C1 segment of cervical spinal cord (tissue), 14 donors: Measurements from ENCODE around the gene IL23R.
"Not testable (repeated sequence)": the region's sequence is repeated elsewhere in the genome, so short reads cannot be mapped to it uniquely, and the experiment has no call there.

Source experiments
- DNase-seq, 14 donors: peaks; one replicate each; lab custom pipeline; 2025; lab: John Stamatoyannopoulos, UW

IL23R gene

DNA sequence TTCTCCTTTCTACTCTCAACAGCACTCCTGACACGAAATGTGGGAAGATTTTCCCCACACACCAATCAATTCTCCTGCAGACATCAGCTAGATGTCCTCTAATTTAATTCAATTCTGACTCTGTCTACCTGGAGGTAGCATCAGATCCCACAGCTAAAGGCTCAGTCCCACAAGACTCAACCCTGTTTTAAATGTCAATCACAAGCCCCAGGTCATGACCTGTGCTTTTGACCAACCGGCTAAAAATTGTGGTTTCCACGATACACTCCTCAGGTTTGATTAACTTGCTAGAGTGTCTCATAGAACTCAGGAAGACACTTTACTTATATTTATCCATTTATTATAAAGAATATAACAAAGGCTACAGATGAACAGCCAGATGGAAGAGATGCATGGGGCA lies 27.4 kb downstream of the IL23R start:
- DNase-seq = no peak

DNA sequence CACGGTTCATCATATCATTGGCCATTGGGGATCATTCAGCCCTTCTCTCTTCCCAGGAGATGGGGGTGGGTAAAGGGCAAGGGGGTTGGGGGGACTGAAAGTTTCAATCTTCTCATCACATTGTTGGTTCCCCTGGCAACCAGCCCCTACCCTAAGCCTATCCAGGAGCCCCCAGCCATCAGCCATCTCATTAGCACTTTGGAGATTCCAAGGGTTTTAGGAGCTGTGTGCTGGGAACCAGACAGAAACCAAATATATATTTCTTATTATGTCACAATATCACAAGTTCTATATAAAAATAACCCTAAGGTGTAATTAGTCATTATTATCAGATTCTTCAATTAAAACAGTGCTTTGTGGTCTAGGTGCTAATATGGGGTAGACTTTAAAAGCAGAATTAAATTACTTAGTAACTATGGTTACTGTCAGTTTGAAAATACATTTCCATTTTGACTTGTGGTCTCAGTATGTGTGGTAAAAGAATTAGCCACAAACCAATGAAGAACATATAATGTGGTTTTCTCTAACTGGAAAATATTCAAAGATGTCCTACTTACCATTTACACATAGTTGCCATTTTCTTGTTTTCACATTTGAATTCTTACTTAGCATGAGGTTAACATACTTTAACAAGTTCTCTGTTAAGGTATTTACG lies 28.1 kb downstream of the IL23R start:
- DNase-seq = no peak

GRCh38 chr1:67200755-67201154 lies 34.5 kb downstream of the IL23R start:
- no peak for DNase-seq

GRCh38 chr1:67201891-67202290 lies 35.6 kb downstream of the IL23R start:
- no peak for DNase-seq

- no peak for DNase-seq
These were observed 38.2 kb downstream of the IL23R start for GRCh38 chr1:67204298-67204980.

- DNase-seq = not testable (repeated sequence)
These were observed 41.1 kb downstream of the IL23R start for GRCh38 chr1:67207398-67207797.

DNA sequence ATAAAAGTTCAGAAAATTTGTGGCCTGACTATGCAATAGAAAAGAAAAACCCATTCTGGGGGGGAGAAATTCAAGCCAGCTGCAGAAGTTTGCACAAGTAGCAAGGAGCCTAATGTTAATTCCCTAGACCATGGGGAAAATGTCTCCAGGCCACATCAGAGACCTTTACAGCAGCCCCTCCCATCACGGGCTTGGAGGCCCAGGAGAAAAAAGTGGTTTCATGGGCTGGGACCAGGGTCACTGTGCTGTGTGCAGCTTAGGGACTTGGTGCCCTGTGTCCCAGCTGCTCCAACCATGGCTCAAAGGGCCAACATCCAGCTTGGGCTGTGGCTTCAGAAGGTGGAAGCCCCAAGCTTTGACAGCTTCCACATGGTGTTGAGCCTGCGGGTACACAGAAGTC lies 42.0 kb downstream of the IL23R start:
- no peak for DNase-seq

GRCh38 chr1:67209521-67209920 lies 43.3 kb downstream of the IL23R start:
- no peak for DNase-seq

GRCh38 chr1:67211589-67212563 lies 45.6 kb downstream of the IL23R start:
- DNase-seq = no peak

- no peak for DNase-seq
These were observed 46.9 kb downstream of the IL23R start for GRCh38 chr1:67213164-67213563.

- DNase-seq = no peak
These were observed 47.7 kb downstream of the IL23R start for GRCh38 chr1:67213948-67214347.

DNA sequence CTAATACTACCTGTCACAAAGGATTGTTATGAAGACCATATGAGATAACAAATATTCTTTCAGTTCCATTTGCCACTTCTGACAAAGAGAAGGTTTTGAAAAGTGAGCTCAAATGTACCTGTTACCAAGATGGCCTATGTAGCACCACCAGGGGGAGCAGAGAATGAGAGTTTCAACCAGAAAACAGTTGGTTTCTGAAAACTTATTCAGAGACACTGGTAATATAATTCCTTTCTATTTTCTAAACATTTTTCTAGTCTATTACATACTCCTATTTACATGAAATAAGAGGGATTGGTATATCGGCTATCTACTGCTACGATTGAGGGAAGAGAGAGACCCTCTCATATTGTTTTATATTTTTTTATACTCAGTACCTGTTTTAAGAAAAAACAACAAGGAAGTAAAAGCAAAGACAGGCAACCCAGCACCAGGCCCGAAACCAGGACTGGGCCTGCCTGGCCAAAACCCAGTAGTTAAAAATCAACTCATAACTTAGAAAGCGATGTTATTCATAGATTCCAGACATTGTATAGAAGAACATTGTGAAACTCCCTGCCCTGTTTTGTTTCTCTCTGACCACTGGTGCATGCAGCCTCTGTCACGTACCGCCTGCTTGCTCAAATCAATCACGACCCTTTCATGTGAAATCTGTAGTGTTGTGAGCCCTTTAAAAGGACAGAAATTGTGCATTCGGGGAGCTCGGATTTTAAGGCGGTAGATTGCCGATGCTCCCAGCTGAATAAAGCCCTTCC lies 48.3 kb downstream of the IL23R start:
- DNase-seq = no peak

GRCh38 chr1:67216401-67216800 lies 50.1 kb downstream of the IL23R start:
- DNase-seq = no peak

DNA sequence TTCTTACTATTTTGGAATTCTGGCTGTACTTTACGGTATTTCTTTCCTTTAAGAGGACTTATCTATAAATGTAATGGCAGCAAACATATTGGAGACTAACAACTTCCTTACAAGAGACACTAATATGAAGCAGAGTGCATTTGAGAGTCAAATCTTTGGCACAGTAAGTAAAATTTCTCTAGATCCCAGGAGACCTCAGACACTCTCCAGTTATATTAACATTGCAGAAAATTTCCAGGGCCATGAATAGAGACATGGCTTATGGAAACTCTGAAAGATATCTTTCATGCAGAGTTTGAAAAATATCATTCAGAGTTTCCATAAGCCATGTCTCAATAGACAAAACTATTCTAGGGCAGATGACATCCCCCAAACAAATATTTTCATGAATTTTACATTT lies 51.2 kb downstream of the IL23R start:
- no peak for DNase-seq

GRCh38 chr1:67217938-67218337 lies 51.7 kb downstream of the IL23R start:
- no peak for DNase-seq

DNA sequence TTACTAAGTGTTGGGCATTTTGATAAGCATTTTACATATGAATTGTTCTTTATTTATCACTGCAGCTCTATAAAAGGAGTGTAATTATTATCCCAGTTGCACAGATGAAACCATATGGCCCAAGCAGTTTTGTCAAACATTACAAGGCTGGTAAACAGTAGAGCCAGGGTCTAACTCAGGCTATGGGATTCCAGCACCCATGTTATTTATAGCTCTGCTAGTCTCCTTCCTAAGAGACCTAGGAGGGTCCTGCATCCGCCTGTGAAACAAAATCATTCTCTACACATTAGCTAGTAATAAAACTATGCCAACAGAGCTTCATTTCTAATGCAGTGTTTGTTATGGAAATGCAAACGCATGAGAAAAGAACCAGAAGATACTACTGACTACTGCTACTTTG lies 58.6 kb downstream of the IL23R start:
- no peak for DNase-seq

DNA sequence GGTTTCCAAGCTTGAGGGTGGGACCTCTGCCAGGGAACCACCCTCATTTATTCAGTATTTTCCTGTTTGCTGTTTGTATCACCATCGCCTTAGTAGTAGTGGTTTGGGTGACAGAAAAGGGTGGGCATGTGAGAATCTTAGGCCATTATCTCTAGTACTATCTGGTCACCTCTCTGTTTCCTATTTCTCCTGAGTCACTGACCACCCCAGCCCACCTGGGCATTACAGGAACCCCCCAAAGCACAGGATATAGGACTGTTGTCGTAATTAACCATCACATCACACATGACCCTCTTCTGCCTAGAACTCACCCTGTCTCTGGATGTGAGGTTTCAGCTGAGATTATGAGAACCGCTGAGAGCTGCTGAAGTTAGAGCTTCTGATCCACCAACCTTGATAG lies 60.4 kb downstream of the IL23R start:
- no peak for DNase-seq

GRCh38 chr1:67227196-67227595 lies 60.9 kb downstream of the IL23R start:
- DNase-seq = no peak

DNA sequence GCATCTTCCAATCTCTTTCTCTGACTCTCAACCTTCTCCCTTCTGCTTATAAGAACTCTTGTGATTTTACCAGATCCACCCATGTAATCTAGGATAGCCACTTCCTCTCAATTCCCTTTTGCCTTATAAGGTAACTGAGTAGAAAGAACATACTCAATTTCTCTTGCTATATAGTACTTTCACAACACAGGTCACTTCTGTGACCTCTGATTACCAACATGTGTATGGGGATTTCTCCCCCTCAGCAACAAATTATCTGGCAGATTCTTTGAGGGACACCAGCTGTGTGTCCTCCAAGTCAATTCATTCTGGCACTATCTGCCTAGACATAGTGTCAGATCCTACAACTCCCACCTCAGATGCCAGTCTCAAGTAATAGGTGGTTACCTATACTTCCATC lies 62.5 kb downstream of the IL23R start:
- no peak for DNase-seq

DNA sequence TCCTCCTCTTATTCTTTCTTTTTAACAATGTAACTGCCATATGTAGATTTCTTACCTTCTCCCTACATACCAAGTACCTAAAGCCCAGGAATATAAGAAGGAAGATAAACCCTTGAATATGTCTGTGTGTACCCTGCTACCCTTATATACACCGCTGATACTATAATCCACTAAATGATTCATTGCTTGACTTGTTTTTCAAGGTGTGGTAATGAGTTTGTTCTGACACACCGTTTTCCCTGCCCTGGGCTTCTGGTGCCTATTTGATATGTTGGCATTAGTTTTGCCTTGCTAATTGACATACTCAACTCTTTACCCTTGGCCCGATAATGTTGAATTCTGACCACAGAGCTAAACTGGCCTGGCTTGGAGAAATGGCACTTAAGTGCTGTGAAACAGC lies 64.3 kb downstream of the IL23R start:
- no peak for DNase-seq

DNA sequence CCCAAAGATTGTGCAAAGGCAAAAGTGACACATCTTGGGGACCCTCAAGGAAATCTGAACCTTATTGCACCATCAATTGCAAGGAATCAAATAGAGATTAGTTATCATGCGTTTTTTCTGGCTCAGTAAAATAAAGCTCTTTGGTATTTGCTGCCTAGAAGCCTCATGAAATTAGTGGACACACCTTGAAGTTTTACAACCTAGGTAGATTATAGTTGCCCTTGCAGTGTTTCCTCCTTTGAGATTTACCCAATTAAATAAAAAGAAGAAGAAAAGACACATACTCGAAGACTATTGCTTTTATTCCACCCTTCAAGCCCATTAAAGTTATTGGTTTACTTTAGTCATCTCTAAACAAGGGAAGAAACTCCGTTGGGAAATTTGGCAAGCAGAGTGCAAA lies 70.0 kb downstream of the IL23R start:
- DNase-seq = no peak

GRCh38 chr1:67239738-67240137 lies 73.5 kb downstream of the IL23R start:
- no peak for DNase-seq
